ENCODE data around the gene ANKRD24. TPM values are rescaled to one million over a fixed set of nuclear protein-coding genes. Genes with fewer than 3 reads are reported as not detected.
A peak's percentile ranks its signal among the peaks of the same experiment; 100 is the strongest.

The ANKRD24 gene
- total RNA-seq (2016; rRNA removed; fragmentation: Illumina TruSeq; extraction: Trizol) (0.13 TPM in 1 of 2 replicates, not detected in the other), polyA plus RNA-seq (2011; rRNA removed) (0.17 and 0.24 TPM in 2 replicates), polyA minus RNA-seq (2011; rRNA and poly(A)+ RNA removed; ENCODE audit: low replicate concordance) (0.07 and 0.20 TPM in 2 replicates), Bru-seq, nascent RNA (percentile 17 among the genes with signal in this experiment), BruChase-seq, experiment 1, labeled RNA remaining after a 6-hour chase (percentile 17 among the genes with signal in this experiment), BruChase-seq, experiment 2, labeled RNA remaining after a 2-hour chase (percentile 16 among the genes with signal in this experiment)
- not detected in 2 replicates for total RNA-seq (2016; cell fraction: cytosol; rRNA removed; fragmentation: Illumina TruSeq; extraction: Trizol; ENCODE audit: low read depth)
- 0.06 and 0.19 TPM in 2 replicates for total RNA-seq (2016; cell fraction: insoluble cytoplasmic fraction; rRNA removed; fragmentation: Illumina TruSeq; extraction: Trizol)
- total RNA-seq (2016; cell fraction: membrane; rRNA removed; fragmentation: Illumina TruSeq; extraction: Trizol): not detected in 2 replicates
- total RNA-seq (2016; cell fraction: nucleus; rRNA removed; fragmentation: Illumina TruSeq; extraction: Trizol): 0.22 TPM in 1 of 2 replicates, not detected in the other
- 0.15 and 0.19 TPM in 2 replicates for polyA plus RNA-seq (2011; cell fraction: cytosol; rRNA removed)
- 0.97 and 1.2 TPM in 2 replicates for polyA plus RNA-seq (2011; cell fraction: nucleus; rRNA removed)
- polyA plus RNA-seq (2012): 0.13 and 0.28 TPM in 2 replicates
- not detected in 2 replicates for polyA plus RNA-seq (2016; cell fraction: cytosol; fragmentation: Illumina TruSeq; extraction: Trizol; ENCODE audit: low read depth)
- polyA plus RNA-seq (2016; cell fraction: insoluble cytoplasmic fraction; fragmentation: Illumina TruSeq; extraction: Trizol; ENCODE audit: low read depth): not detected in 2 replicates
- not detected in 2 replicates for polyA plus RNA-seq (2016; cell fraction: membrane; fragmentation: Illumina TruSeq; extraction: Trizol; ENCODE audit: low read depth)
- polyA plus RNA-seq (2016; cell fraction: nucleus; fragmentation: Illumina TruSeq; extraction: Trizol; ENCODE audit: insufficient read depth, low read depth): 0.36 and 0.63 TPM in 2 replicates
- not detected in 2 replicates for polyA minus RNA-seq (2011; cell fraction: cytosol; rRNA and poly(A)+ RNA removed)
- polyA minus RNA-seq (2011; cell fraction: nucleus; rRNA and poly(A)+ RNA removed): 0.25 TPM in 1 of 2 replicates, not detected in the other
- long read RNA-seq, experiment 1: 0 reads
- long read RNA-seq, experiment 2: 0 reads

- BruUV-seq (replicated peaks): no TSS peak
- peak; percentile 74 for ATAC-seq
- Histone ChIP-seq H3K4me3 (replicated peaks in 1 of 3; ENCODE audit: insufficient read depth in 1 of 3, low read depth in 2 of 3, low read length in 3 of 3) (peak within 1 kb of the TSS; percentile 74 to 95 (median 93)), H3K4me1 (ENCODE audit: insufficient read depth, low read length) (peaks cover 42% of the 10 kb centered on the region), H2AFZ (ENCODE audit: low read length) (no peak within 1 kb of the TSS), H3K9ac (ENCODE audit: insufficient read depth, low read depth, low read length) (peak within 1 kb of the TSS; percentile 84), H3K4me2 (ENCODE audit: low read depth, low read length) (peak within 1 kb of the TSS; percentile 94), H3K27me3 (ENCODE audit: control insufficient read depth in 1 of 2, insufficient read depth in 2 of 2, low read length in 2 of 2) (no peaks in the 10 kb centered on the region; a peak in 1 of 5 replicates), H3K27ac (ENCODE audit: extremely low read length, insufficient read depth, low read length) (peak within 1 kb of the TSS; percentile 46), H4K20me1 (ENCODE audit: insufficient read depth, low read length) (no peaks in the 10 kb centered on the region), H3K36me3 (replicated peaks in 1 of 2; ENCODE audit: control insufficient read depth in 1 of 2, insufficient read depth in 2 of 2, low read length in 2 of 2) (no peaks in the 10 kb centered on the region; a peak in 1 of 5 replicates), H3K79me2 (ENCODE audit: insufficient read depth, low read length) (no peaks in the 10 kb centered on the region), H3K9me3 (ENCODE audit: low read length) (no peaks in the 10 kb centered on the region)
- intact Hi-C loops (cut with micrococcal nuclease; ENCODE audit: unreplicated experiment): no loop called here
- peak; percentile 85 for FAIRE-seq
- DNase-seq (ENCODE audit: low spot score): peak; percentile 87
- ChIA-PET CTCF (ENCODE audit: low intra/inter-chr PET ratio, low total read pairs) (no interaction called here), POLR2A (no interaction called here)
- in situ Hi-C loops (cut with HindIII; ENCODE audit: extremely low pct_ligation_motif_present, low pct_unique_long_range_greater_than_20kb): no loop called here
- WGBS (ENCODE audit: low lambda C conversion rate): 1% methylated on average over 19 of the region's 58 CpGs
- TF ChIP-seq ADNP (CRISPR knock-in tag; IDR thresholded peaks at IDR 0.05) (peak; percentile 26; the same call in 1 of the 2 replicates), ZNF580 (CRISPR knock-in tag; IDR thresholded peaks at IDR 0.05; ENCODE audit: borderline replicate concordance, low read depth) (peak; percentile 90; the same call in 1 of the 2 replicates), BORCS8-MEF2B (CRISPR knock-in tag; IDR thresholded peaks at IDR 0.05) (peak; percentile 87; the same call in 1 of the 2 replicates), ZNF788 (CRISPR knock-in tag; IDR thresholded peaks at IDR 0.05; ENCODE audit: borderline replicate concordance) (peak; percentile 28; the same call in 1 of the 2 replicates), NFRKB (IDR thresholded peaks at IDR 0.05) (no peak), E2F2 (CRISPR knock-in tag; IDR thresholded peaks at IDR 0.05; ENCODE audit: borderline replicate concordance) (no peak; the same call in 1 of the 2 replicates), STAT6 (CRISPR knock-in tag; IDR thresholded peaks at IDR 0.05; ENCODE audit: borderline replicate concordance) (peak; percentile 14; the same call in 1 of the 2 replicates), ESRRA (CRISPR knock-in tag; IDR thresholded peaks at IDR 0.05; ENCODE audit: low read depth) (peak; percentile 66), RXRB (CRISPR knock-in tag; IDR thresholded peaks at IDR 0.05; ENCODE audit: borderline replicate concordance) (peak; percentile 79), CTCF (CRISPR knock-in tag; IDR thresholded peaks at IDR 0.05) (peak; percentile 24; the same call in 1 of the 2 replicates), MIER3 (CRISPR knock-in tag; IDR thresholded peaks at IDR 0.05; ENCODE audit: borderline replicate concordance) (peak; percentile 82; the same call in 1 of the 2 replicates), ZNF484 (CRISPR knock-in tag; IDR thresholded peaks at IDR 0.05; ENCODE audit: borderline replicate concordance, low read depth) (no peak)
These were observed at the start of gene ANKRD24, which contains the start of gene SIRT6 for GRCh38 chr19:4182084-4182810. ANKRD24 (plus strand) TSS chr19:4182689; CDS start chr19:4186426, 3,737 bp downstream. SIRT6 (minus strand) TSS chr19:4182563; CDS start chr19:4182539, 24 bp downstream.
